T follicular helper cell (primary cell): Measurements from ENCODE around the gene RANBP10.
"Not testable (repeated sequence)": the region's sequence is repeated elsewhere in the genome, so short reads cannot be mapped to it uniquely, and the experiment has no call there.

ENCODE experiments used
- DNase-seq: peaks from one replicate; pipeline ENCODE4 v3.0.0-alpha.2; 2020; ENCODE audit warnings: low read depth
- total RNA-seq, 2 experiments: gene quantifications; one replicate each; lab custom pipeline; 2026; lab: John Stamatoyannopoulos, UW

RANBP10 gene
- total RNA-seq = 19.1 to 36.2 reads per million in 2 experiments

DNA sequence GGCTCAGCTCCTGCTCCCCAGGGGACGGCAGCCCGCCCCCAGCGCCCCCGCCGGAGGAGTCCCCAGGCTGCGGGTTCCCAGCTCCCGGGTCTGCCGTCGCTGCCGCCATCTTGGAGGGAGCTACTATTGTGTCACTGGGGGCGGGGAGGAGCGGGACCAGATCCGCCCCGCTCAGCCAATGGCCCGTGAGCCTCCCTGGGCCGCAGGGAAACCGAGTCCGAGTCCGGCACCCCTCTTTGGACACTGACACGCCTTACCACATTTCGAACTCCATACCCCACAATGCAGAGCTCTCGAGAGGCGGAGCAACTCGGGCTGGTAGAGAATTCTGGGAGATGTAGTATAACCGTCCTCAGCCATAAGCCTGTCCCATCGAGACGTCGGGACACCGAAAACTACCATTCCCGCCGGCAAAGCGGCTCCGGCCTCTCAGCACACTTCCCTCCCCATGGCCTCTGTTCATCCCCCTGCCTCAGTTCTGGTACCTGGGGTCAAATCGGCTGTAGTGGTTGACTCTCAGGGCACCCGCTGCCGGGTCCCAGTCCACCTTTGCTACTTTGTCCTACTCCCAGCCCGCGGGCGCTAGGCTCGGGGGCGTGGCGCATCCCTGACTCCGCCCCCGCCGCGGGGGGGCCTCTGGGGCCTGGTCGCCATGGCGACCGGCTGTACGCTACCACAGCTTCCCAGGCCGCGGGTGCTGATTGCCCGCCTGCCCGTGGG, at the start of gene RANBP10, which contains the start of gene TSNAXIP1:
RANBP10 (minus strand) TSS at position 133 of the 720 bp plus-strand sequence; CDS start at position 109, 24 bp downstream.
TSNAXIP1 (plus strand) TSS at position 462 of the 720 bp plus-strand sequence. CDS start 261 bp downstream, outside the sequence.
- DNase-seq = peak; percentile 95

DNA sequence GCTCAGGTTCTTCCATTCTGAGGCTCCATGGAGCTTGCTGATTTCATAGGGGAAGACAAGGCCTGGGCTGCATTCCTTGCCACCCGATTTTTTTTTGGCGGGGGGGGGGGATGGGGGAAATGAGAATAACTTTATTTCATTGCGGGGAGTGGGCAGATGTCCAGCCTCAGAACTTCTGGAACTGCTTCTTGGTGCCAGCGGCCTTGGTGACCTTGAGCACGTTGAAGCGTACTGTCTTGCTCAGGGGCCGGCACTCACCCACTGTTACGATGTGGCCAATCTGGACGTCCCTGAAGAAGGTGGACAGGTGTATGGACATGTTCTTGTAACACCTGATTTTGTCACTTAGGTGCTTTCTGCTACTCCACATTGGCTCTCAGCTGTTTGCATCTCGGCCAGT, 49.4 kb upstream of the RANBP10 start:
- DNase-seq = no peak

DNA sequence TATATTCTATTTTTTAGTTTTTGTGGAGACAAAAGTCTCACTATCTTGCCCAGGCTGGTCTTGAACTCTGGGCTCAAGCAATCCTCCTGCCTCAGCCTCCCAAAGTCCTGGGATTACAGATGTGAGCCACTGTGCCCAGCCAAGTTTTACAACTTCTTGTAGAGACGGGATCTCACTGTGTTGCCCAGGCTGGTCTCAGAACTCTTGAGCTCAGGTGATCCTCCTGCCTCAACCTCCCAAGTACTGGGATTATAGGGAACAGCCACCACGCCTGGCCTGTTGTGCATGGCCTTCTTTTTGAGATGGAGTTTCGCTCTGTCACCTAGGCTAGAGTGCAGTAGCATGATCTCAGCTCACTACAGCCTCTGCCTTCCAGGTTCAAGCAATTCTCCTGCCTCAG, 47.3 kb upstream of the RANBP10 start:
- DNase-seq = no peak

DNA sequence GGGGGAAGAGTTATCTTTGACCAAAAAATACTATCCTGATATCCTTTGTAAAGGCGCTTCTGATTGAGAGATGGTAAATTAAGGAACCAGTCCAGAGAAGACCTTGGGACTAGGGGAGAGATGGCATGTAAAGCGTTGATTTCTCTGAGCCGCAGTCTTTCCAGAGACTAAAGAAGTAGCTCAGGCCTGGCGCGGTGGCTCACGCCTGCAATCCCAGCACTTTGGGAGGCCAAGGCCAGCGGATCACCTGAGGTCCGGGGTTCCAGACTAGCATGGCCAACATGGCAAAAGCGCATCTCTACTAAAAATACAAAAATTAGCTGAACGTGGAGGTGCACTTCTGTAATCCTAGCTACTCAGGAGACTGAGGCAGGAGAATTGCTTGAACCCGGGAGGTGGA, 41.8 kb upstream of the RANBP10 start:
- DNase-seq = no peak

DNA sequence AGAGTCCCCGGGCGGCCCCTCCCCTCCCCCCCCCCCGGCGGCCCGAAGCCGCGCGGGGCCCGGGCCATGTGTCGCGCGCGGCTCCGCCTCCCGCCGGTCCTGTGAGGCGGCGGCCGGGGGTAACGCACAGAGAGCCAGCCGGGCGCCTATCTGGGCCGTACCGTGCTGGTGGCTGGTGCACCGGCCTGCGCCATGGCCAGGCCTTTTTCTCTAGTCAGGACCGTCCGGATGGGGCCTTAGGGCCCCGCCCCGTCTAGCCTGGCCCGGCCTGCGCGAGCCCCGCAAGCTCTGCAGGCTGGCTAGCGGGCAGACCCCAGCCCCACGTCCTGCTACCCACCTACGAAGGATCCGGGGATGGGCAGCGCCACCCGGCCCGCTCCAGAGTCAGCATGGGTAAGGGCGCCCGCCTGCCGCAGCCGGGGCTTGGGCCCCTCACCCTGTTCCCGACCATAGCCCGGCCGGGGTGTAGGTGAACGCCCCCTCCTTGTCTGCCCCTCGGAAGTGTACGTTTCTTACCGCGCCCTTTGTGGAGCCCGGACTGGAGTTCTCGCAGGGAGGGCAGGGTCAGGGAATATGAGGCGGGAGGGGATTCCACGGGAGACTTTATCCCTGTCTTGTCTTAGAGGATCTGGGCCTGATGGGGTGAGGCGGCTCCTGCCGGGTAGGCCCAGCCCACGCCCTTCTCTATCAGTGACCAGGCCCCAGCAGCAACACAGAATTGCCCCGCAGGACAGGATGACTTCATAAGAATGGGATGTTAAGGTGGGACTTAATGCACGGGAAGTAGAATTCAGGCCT, 40.9 kb upstream of the RANBP10 start, which contains the start of gene CENPT:
CENPT (minus strand) TSS at position 630 of the 798 bp plus-strand sequence. CDS start 13,834 bp downstream, outside the sequence.
- DNase-seq = no peak

DNA sequence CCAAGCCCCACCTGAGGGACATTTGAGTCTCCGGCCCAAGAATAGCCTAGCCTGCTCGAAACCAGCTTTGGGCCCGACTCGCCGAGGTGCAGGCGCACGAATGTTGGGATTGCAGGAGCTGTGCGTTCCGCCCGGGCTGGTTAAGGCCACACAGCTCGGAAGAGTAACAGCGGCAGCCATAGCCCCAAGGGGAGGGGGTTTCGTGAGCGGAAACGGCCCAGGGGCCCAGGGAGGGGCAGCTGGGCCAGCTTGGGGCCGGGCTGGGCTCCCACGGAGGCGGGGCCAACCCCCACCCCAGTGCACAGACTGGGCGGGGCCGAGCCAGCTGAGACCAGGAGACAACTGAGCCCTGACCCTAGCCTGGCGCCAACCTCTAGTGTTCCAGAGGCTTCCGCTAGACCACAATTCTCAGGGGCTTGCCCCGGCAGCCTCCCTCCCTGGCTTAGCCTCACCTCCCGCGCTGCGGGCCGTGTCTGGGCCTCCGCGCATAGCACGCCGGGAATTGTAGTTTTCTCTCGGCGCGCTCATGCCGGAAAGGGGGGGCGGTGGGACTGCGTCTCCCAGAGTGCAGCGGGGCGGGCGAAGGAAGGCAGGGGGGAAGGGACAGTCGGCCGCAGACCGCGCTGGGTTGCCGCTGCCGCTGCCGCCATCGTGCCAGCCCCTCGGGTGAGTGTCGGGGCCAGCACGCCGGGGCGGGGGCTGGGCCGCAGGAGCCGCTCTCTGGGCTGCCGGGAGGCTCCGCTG, 40.1 kb upstream of the RANBP10 start, which contains the start of gene NUTF2:
NUTF2 (plus strand) TSS at position 614 of the 744 bp plus-strand sequence. CDS start 18,198 bp downstream, outside the sequence.
- peak; percentile 92 for DNase-seq

DNA sequence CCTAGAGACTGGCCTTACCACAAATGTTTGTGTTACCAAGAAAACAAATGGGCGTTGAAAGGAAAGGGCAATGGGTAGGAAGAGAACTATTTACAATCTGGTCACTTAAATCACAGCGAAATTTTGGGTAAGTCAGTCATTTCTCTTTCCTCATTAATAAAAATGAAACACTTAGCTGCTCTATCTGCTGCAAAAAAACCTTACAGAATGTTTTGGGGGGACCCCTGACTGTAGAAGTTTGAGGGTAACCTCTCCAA, 39.6 kb upstream of the RANBP10 start:
- no peak for DNase-seq

DNA sequence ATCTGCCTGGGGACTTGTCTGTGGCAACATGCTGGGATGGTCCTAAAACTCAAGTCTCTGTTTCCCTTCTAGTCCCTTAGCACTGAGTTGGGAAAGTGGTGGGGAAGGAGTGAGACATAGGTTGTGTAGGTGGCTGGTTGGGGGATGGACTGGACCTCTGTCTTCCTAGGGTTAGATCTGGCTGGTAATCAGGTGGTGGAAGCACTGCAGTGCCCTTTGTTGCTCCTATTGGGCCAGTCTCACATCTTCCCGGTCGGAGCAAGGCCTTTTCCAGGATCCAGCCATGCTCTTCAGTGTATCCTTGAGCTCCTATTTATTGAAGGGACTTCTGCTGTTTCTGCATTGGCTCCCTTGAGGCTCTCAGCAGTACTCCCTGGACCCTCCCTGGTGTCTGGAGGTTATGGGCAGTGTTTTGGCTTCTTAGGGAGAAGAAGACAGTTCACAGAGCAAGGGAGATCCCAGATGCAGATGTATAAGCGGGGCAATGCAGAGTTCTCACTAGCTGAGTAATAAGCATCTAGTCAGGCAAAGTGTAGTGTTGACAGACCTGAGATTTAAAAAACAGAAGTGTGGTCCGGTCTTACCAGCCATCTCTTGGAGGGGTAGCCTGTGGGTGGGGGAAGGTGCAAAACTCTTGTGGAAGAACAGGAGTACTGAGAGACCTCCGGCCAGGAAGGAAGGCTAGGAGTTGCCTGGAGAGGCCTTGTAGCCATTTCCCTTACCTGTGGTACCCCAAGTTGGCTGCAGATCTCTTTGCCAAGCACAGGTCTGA, 39.1 kb upstream of the RANBP10 start:
- DNase-seq = no peak

DNA sequence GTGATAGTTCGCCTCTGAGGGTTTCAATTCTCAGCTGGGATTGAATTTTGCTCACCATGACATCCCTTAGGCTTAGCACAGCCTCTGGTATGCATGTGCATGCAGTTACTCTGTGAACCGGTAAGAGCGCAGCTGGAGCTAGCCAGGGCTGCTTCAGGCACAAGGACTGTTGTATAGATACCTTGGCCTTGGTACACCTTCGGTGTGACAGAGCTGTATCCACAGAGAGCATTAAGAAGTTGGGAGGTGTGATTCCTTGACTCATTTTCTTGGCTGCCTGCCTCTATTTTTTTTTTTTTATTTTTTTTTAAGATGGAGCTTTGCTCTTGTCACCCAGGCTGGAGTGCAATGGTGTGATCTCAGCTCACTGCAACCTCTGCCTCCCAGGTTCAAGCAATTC, 38.1 kb upstream of the RANBP10 start:
- no peak for DNase-seq

DNA sequence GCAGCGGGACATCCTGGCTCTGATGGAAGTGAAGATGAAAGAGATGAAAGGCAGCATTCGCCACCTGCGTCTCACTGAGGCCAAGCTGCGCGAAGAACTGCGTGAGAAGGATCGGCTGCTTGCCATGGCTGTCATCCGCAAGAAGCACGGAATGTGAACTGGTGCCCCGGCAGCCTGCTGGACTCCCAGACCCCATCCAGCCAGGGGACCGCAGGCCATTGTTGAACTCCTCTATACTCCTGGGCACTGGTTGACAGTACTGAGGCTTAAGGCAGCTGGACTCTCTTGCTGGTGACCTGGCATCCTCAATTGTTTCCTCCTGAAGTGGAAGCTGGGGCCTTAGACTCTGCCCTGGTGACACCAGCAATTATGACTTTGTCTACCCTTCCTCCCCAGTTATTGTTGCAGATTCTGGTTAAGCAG, 37.0 kb upstream of the RANBP10 start:
- no peak for DNase-seq

DNA sequence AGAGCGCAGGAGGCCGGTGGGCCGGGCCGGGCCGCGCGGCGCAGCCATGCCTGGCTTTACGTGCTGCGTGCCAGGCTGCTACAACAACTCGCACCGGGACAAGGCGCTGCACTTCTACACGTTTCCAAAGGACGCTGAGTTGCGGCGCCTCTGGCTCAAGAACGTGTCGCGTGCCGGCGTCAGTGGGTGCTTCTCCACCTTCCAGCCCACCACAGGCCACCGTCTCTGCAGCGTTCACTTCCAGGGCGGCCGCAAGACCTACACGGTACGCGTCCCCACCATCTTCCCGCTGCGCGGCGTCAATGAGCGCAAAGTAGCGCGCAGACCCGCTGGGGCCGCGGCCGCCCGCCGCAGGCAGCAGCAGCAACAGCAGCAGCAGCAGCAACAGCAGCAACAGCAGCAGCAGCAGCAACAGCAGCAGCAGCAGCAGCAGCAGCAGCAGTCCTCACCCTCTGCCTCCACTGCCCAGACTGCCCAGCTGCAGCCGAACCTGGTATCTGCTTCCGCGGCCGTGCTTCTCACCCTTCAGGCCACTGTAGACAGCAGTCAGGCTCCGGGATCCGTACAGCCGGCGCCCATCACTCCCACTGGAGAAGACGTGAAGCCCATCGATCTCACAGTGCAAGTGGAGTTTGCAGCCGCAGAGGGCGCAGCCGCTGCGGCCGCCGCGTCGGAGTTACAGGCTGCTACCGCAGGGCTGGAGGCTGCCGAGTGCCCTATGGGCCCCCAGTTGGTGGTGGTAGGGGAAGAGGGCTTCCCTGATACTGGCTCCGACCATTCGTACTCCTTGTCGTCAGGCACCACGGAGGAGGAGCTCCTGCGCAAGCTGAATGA, 36.4 kb upstream of the RANBP10 start:
- peak; percentile 67 for DNase-seq

DNA sequence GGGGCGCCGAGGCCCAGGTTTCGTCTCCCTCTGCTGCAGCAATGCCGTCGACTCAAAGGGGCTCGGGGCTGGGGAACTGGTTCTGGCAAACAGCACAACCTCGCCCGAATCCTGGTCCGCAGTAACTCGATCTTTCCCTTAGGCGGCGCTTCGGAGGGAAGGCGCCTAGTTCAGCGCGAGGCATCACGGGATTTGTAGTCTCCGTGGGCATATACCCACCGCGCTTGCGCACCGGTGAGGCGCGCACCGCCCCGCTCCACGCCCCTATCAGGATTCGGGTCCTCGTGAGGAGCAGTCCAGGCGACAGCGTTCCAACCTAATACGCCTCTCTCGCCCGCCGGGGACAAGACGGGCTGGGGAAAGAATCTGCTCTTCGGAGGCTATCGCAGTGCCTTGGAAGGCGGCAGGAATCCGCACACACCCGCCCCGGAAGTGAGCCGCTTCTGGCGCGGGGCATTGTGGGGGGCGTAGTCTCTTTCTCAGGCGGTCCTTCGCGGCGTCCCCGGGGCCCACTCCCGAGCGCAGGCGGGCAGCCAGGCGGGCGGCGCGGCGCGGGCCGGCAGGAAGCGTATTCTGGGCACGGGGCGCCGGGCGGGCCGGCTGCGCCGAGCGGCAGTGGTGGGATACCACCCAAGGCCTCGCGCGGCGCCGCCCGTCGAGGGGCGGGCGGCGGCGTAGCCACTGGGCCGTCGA, 35.6 kb upstream of the RANBP10 start, which contains the start of gene THAP11:
THAP11 (plus strand) TSS at position 505 of the 693 bp plus-strand sequence. CDS start 235 bp downstream, outside the sequence.
- peak; percentile 91 for DNase-seq

DNA sequence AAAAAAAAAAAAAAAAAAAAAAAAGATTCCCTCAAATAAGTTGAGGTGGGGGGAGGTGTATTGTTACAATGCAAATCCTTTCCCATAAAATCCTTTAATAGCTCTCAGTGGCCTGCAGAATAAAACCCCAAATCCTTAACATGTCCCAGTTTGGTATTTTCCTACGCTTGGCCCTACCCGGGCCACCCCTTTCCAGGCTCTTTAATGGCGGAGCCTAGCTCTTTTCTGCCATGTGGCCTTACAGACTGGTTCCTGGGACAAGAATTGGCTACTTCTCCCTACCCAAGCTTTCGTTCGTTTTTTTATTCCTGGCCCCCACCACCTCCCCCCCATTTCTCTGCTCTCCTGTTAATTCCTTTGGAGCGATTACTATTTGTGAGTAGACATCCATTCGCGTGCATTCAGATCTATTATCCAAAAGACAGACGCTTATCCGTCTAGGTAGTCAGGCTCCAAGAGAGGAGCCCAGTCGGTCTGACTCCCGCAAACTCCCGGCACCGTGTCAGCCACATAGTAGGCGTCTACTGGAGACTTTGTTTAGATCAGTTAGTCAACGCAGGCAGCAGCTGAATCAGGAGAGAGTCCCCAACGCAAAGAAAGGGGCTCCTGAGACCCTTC, 34.9 kb upstream of the RANBP10 start:
- DNase-seq = no peak

DNA sequence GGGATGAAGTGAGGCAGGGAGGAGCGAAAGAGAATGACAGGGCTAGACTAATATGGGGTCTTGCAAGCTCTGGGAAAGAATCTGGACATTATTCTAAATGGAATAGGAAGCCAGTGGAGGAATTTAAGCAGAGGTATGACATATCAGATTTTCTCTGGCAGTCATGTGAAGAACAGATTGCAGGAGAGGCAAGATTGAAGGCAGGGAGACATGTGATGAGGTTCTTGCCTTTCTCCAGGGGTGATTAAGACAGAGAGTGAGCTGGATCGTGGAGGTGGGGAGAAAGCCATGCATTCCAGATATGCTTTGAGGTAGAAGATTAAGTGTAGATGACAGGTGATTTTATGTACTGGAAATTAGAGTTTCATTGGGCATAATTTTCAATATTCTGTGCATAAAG, 31.5 kb upstream of the RANBP10 start:
- DNase-seq = no peak

DNA sequence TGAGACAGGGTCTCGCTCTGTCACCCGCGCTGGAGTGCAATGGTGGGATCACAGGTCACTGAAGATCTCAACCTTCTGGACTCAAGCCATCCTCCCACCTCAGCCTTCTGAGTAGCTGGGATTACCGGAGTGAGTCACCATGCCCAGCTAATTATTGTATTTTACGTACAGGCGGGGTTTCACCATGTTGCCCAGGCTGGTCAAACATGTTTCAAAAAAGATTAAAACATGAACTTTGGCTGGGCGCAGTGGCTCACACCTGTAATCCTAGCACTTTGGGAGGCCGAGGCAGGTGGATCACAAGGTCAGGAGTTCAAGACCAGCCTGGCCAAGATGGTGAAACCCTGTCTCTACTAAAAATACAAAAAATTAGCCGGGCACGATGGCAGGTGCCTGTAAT, 30.8 kb upstream of the RANBP10 start:
- not testable (repeated sequence) for DNase-seq

DNA sequence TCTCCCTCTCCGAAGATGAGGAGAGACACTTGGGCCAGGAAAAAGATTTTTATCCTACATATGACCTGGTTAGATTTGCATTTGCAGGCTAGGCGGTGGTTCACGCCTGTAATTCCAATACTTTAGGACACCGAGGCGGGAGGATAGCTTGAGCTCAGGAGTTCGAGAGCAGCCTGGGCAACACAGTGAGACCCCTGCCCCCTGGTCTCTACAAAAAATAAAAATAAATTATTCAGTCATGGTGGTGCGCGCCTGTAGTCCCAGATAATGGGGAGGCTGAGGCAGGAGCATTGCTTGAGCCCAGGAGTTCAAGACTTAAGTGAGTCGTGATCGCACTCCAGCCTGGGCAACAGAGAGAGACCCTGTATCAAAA, 27.9 kb upstream of the RANBP10 start:
- no peak for DNase-seq

DNA sequence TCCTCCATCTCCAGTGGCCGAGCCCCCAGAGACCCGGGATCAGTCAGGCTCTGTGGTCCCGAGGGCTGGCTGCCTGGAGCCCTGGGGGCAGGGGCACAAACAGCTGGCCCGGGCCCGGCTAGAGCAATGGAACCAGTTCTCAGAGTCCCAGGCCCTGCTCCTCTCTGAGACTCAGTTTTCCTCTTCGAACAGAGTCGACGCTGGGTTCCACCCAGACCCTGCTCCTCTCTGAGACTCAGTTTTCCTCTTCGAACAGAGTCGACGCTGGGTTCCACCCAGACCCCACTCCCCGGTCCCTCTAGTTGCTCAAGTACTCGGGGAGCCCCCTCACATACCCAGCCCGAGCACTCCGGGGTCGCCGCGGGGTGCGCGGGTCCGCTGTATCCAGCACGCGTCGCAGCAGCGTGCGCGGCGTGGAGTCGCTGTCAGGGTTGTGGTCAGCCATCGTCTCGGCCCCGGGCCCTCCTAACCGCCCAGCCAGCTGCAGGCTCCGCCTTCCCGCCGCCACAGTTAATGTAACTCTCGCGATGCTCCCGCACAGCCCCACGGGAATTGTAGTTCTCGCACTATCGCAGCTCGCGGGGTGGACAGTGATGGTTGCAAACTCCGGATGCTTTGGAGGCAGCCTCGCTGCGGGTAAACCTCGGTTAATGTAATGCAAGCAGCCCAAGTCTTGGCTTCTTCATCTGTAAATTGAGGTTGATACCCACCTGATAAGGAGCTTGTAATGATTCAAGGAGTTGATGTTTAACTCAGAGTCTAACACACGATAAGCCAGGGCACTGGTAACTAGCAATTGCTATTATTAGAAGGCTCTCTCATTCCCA, 27.3 kb upstream of the RANBP10 start:
- peak; percentile 87 for DNase-seq

DNA sequence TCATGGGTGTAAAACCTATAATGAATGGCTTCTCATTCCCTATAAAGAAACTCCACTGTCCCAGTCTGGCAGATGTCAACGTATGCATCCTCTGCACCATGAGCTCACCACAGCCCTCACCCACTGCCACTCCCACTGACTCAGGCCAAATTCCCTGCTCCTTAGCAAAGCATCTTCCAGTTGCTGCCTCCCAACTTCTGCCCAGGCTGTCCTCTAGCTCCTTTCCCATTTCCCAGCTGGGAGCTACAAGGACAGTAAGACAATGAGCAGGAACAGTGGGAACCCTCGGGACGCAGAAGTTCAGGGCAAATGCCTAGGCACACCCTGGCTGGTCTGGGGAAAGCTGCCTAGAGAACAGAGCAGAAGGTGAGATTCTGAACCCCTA, 26.7 kb upstream of the RANBP10 start:
- DNase-seq = no peak

DNA sequence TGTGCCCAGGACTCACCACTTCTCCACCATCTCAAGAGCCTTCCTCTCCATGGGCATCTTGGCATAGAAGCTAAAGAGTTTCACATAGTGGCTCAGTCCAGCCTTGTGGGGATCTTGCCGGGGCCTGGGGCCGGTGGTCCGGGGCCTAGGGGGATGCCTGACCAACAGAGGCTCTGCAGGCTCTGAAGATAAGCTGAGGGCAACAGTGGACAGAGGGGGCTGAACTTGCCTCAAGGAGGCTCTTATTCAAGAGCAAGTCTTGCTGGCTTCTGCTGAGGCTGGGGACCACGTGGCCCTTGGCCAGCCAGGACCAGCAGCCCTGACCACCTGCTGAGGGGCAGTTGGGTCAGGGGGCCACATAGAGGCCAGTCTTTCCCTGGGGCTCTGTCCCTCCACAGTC, 22.3 kb upstream of the RANBP10 start:
- DNase-seq = no peak
